GM19468 (cell line): ENCODE results near the gene MEF2B.
"Not testable (repeated sequence)": the region's sequence is repeated elsewhere in the genome, so short reads cannot be mapped to it uniquely, and the experiment has no call there.

ENCODE experiments used
- ATAC-seq: cut with Tn5 transposase; IDR thresholded peaks from one replicate; pipeline ENCODE4 v1.9.1; 2021; ENCODE audit warnings: mild to moderate bottlenecking, moderate library complexity, moderate number of reproducible peaks; ENCODE audit not compliant: unreplicated experiment; ENCODE audit errors: extremely low read depth

MEF2B gene

DNA sequence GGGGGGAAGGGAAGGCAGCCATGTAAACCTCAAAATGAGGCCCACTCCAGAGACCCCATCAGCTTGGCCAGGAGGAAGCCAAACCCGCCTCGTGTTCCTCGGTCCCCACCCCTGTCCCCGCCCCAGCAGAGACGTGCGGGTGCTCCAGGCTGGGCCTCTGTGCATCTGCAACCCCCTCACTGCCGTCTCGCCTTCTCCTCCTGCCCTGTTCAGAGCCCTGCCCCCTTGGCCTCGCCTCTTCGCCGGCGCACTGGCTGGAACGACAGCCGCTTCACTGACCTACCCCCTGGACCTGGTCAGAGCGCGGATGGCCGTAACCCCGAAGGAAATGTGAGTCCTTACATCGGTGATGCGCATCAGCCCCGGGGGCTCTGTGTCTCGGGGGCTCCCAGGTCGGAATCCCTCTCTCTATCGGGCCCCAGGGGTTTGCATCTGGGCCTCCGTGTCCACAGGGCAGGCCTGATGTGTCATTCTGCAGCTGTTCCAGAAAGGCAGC is 64.0 kb downstream of the MEF2B start:
- ATAC-seq: no peak

DNA sequence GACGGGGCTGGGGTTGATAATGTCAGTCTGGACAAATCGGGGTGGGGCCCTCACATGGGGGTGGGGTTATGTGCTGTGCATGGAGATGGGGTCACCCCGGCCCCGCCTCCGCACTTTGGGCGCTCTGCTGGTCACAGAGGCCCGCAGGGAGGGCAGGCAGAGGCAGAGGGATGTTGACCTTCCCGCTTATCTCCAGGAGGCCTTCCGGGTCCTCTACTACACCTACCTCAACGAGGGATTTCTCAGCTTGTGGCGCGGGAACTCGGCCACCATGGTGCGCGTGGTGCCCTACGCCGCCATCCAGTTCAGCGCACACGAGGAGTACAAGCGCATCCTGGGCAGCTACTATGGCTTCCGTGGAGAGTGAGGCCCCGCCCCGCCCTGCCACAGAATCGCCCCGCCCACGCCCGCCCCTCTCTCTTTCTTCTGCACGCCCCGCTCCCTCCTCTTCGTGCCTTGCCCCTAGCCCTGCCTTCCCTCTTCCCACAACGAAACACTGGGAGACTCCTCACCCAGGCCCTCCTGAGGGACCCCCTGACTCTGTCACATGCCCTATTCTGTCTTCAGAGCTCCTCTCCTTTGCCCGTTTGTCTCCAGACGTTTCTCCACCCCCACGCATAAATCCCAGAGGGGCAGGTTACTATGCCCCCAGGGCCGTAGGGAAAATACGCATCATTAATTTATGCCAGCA is 64.6 kb downstream of the MEF2B start:
- no peak for ATAC-seq

DNA sequence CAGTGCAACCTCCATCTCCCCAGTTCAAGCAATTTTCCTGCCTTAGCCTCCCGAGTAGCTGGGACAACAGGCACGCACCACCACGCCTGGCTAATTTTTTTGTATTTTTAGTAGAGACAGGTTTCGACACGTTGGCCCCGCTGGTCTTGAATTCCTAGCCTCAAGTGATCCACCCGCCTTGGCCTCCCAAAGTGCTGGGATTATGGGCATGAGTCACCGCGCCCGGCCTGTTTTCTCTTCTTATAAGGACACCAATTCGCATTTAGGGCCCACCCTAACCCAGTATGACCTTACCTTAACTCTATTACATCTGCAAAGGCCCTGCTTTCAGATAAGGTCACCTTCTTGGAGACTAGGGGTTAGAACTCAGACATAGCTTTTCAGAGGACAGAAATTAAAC is 66.9 kb downstream of the MEF2B start:
- ATAC-seq: no peak

DNA sequence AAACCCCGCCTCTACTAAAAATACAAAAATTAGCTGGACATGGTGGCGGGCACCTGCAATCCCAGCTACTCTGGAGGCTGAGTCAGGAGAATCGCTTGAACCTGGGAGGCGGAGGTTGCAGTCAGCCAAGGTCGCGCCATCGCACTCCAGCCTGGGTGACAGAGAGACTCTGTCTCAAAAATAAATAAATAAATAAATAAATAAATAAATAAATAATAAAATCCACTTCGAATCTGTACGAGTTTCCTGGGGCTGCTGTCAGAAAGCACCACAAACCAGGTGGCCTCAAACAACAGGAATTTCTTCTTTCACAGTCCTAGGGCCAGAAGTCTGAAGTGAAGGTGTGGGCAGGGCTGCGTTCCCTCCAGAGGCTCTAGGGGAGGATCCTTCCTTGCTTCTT is 67.5 kb downstream of the MEF2B start:
- not testable (repeated sequence) for ATAC-seq

DNA sequence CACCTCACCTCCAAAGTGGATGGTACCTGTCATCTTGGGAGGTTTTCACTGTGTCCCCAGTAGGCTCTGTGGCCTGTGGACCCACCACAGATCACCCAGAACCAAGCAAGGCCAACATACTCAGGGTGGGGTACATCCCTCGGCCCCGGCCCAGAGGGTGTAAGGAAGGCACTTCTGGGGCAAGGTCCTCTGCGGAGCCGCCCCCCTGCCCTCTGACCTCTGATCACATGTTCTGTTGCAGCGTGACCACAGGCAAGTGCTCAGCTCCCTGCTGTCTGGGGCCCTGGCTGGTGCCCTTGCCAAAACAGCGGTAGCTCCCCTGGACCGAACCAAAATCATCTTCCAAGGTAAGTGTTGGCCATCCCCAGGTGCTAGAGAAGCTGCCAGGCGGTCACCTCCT is 68.5 kb downstream of the MEF2B start:
- ATAC-seq: no peak

DNA sequence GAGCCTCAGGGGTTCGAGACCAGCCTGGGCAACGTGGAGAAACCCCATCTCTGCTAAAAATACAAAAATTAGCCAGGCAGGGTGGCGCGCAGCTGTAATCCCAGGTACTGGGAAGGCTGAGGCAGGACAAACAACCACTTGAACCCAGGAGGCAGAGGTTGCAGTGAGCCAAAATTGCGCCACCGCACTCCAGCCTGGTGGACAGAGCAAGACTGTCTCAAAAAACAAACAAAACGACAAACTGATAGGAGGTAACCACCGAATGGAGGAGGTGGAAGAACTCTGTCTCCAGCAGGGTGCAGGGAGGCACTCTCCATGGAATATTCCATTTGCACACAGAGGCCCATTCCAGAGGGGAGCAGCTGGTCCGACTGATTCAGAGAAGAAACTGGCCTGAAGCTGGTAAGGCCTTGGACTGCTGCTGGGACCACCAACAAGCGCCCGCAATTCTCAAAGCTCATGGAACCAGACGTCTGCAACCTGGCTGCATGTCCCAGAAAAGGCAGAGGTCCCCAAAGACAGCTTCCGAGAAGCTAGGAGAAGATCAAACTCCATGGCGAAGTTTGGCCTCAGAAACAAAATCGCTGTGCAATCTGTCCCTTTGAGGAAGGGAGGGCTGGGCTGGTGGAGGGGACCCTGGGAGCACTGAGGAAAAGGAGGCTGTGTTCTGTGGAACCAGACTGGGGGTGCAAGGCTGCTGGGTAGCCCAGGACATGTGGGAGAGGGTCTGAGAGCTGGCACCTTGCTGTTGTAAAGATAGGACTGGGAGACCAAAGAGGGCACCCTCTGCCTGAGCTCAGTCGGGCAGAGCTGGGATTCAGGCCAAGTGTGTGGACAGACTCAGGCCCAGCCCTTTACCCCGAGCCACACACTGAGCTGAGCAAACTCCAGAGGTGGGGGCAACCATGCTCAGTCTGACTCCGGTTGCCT is 71.1 kb downstream of the MEF2B start:
- no peak for ATAC-seq

DNA sequence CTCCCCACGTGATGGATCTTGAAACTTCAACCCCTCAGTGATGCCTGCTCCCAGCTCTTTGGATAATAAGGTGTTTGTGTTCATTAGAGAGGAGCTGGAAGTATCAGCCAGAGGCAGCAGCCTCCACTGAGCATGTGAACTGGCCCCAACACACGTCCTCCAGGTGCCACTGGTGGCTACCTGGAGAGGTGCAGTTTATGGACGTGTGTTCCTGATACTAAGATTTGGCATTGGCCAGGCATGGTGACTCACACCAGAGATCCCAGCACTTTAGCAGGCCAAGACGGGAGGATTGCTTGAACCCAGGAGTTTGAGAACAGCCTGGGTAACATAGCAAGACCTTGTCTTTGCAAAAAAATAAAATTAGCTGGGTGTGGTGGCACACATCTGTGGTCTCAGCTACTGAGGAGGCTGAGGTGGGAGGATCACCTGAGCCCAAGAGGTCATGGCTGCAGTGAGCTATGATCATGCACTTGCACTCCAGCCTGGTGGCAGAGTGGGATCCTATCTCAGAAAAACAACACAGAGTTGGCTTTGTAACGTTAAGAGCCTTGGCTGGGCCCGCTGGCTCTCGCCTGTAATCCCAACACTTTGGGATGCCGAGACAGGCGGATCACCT is 71.9 kb downstream of the MEF2B start:
- ATAC-seq: no peak

DNA sequence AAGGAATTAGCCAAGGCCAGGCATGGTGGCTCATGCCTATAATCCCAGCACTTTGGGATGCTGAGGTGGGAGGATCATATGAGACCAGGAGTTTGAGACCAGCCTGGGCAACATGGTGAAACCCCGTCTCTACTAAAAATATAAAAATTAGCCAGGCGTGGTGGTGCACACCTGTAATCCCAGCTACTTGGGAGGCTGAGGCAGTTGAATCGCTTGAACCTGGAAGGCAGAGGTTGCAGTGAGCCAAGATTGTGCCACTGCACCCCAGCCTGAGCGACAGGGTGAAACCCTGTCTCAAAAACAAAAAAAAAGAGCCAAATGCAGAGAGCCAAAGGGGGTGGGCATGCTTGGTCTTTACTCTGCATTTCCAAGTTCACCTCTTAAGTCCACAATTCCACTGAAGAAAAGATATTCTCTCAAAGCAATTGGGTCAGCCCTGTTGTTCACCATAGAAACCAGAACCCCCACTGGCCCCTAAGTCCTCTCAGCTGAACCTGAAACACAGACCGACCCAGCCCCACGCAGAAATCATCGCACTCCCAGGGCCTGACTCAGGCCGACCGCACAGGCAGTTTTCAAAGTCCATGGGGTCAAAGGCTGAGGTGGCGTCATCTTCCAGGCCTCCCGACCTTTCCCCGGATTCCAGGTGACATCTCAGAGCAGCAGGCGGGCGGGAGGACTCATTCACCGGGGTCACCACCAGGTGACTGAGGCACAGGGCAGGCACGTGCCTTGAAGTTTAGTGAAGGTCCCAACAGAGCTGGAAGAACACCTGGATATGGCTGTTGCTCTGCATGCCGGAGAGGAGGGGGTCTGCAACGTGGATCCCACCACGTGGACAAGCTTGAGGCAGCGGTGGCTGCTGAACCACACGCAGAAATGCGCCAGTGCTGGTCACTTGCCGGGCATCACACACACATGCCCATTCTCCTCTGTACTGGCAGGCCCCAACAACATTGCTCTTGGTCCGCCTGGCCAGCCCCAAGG is 73.1 kb downstream of the MEF2B start:
- ATAC-seq: no peak

DNA sequence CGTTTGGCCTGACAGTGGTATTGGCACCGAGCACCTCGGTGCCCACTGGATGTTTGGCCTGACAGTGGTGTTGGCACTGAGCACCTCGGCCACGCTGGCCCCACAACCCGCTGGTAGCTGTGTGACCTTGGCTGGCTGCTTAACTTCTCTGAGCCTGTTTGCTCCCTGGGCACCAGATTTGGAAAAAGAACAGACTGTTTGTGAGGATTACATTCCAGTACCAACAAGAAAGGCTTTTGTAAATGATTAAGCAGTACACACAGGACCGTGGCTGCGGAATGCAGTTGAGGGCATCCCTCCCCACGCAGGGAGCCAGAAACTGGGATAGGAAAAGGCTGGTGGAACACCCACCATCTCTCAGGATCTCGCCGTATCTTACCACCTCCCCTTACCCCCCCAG is 74.4 kb downstream of the MEF2B start:
- ATAC-seq: no peak
